Neural crest cell (in vitro differentiated cells): ENCODE results near the gene MAP4K4. TPM values are rescaled to one million over a fixed set of nuclear protein-coding genes. Genes with fewer than 3 reads are reported as not detected.
A peak's percentile ranks its signal among the peaks of the same experiment; 100 is the strongest.

Source experiments
- DNase-seq: peaks from one replicate; pipeline ENCODE4 v3.0.0; 2021; ENCODE audit warnings: low read depth, mixed read lengths, low spot score
- H3K27ac Mint-ChIP-seq: one replicate; pipeline ENCODE4 v1.8.0; 2021; ENCODE audit warnings: mild to moderate bottlenecking, mixed read lengths; ENCODE audit not compliant: unreplicated experiment
- H3K27me3 Mint-ChIP-seq: 2 replicates; pipeline ENCODE4 v1.8.0; 2021; ENCODE audit warnings: low read depth, mild to moderate bottlenecking, mixed read lengths
- H3K36me3 Mint-ChIP-seq: 2 replicates; pipeline ENCODE4 v1.8.0; 2021; ENCODE audit warnings: low read depth, mild to moderate bottlenecking, mixed read lengths
- H3K4me1 Mint-ChIP-seq: 2 replicates; pipeline ENCODE4 v1.8.0; 2021; ENCODE audit warnings: mixed read lengths
- H3K4me3 Mint-ChIP-seq: one replicate; pipeline ENCODE4 v1.8.0; 2021; ENCODE audit warnings: mild to moderate bottlenecking, mixed read lengths
- H3K9me3 Mint-ChIP-seq: 2 replicates; pipeline ENCODE4 v1.8.0; 2021; ENCODE audit warnings: mixed read lengths
- CTCF ChIP-seq: fragments of 200-600 bp; sonication (generic); conservative IDR thresholded peaks from 2 replicates; pipeline ENCODE4 v1.5.0; 2021; ENCODE audit warnings: antibody characterized with exemption, mild to moderate bottlenecking
- total RNA-seq: library from RNA; stranded (reverse); gene quantifications from 2 replicates; pipeline ENCODE4 v1.2.1, GENCODE V29; 2021

Gene MAP4K4
- total RNA-seq, 1 donor from 2014 or later: 209 TPM

GRCh38 chr2:101724125-101724474 lies 26.6 kb downstream of the MAP4K4 start:
- DNase-seq: no peak
- Mint-ChIP-seq H3K27ac (no peak overlapping the region), H3K27me3 (no peaks in the 10 kb centered on the region), H3K36me3 (peaks cover 8% of the 10 kb centered on the region), H3K4me3 (no peak overlapping the region), H3K9me3 (no peaks in the 10 kb centered on the region), H3K4me1 (peaks cover 36% of the 10 kb centered on the region)
- no peak for TF ChIP-seq CTCF

DNA sequence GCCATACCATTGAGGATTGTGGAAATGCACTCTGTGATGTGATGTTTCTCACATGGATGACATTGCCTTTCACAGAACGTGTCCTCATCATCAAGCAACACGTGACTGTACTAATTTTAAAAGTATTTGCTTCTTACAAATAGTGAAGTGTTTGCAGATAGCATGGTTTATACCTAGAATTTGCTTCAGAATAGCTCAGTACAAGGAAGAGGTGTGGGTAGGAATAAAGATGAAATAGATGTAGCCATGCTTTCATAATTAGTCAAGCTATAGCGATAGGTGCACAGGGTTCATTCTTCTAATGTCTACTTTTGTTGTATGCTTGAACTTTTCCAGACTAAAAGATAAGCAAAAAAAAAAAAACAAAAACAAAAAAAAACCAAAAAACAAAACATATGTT lies 27.5 kb downstream of the MAP4K4 start:
- Mint-ChIP-seq H3K27ac (no peak overlapping the region), H3K9me3 (no peaks in the 10 kb centered on the region), H3K4me1 (peaks cover 33% of the 10 kb centered on the region), H3K36me3 (peaks cover 5% of the 10 kb centered on the region), H3K27me3 (no peaks in the 10 kb centered on the region), H3K4me3 (no peak overlapping the region)
- no peak for DNase-seq
- TF ChIP-seq CTCF: no peak

DNA sequence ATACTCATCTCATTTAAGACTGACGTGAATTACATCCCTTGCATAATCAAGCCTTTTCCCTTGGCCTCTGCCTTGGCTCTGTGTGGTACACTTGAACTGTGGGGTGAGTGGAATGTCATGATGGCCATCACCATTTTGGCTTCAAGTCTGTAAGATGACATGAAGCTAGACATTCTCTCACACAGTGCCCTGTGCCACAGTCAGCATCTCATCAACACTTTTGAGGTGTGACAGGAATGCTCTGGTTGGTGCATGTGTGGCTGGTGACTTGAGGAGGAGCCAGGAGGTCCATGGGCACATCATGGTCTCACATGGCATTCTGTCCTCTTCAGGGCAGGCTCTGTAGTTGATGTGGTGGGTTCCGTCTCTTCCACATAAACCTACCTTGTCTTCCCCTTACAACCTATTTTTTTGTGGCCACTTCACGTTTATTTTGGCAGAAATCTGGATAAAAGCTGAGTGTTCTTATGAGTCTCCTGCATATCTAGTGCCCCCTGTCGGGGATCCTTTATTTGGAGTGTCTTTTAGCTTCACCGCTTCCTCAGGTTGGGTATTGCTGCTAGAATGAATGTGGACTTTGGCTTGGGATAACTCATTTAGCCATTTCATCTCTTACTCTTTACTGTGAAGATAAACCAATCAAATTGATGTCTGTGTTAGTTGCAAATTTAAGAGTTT lies 28.1 kb downstream of the MAP4K4 start:
- Mint-ChIP-seq H3K9me3 (no peaks in the 10 kb centered on the region), H3K36me3 (peaks cover 3% of the 10 kb centered on the region), H3K27me3 (no peaks in the 10 kb centered on the region), H3K27ac (no peak overlapping the region), H3K4me3 (no peak overlapping the region), H3K4me1 (peaks cover 33% of the 10 kb centered on the region)
- TF ChIP-seq CTCF: peak; percentile 31
- no peak for DNase-seq

DNA sequence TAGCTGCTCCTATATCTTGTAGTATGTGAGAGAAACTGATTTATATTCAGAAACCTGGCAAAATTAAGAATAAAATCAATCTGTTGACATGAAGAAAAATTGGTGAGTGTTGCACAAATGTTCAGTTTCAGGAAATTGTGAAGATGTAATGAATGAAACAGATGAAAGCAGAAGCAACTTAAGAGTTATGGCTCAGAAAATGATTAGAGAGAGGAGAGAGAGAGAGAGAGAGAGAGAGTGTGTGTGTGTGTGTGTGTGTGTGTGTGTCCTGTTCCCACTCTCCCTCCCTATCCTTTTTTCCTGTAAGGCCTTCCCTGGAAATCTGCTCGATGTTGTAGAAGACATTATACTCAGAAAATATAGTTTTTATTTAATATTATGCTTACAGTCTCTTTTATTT lies 31.4 kb downstream of the MAP4K4 start:
- TF ChIP-seq CTCF: no peak
- Mint-ChIP-seq H3K27ac (no peak overlapping the region), H3K4me3 (no peak overlapping the region), H3K36me3 (no peaks in the 10 kb centered on the region), H3K9me3 (no peaks in the 10 kb centered on the region), H3K27me3 (no peaks in the 10 kb centered on the region), H3K4me1 (peaks cover 32% of the 10 kb centered on the region)
- no peak for DNase-seq

- no peak for DNase-seq
- Mint-ChIP-seq H3K9me3 (no peaks in the 10 kb centered on the region), H3K4me3 (no peak overlapping the region), H3K36me3 (no peaks in the 10 kb centered on the region), H3K27me3 (no peaks in the 10 kb centered on the region), H3K4me1 (peaks cover 36% of the 10 kb centered on the region), H3K27ac (no peak overlapping the region)
- TF ChIP-seq CTCF: no peak
Observed at GRCh38 chr2:101729521-101730190, 32.1 kb downstream of the MAP4K4 start.
